ENCODE results near the gene CUZD1.

The CUZD1 gene

GRCh38 chr10:122829454-122829853, 16.2 kb downstream of the CUZD1 start:
- no peak overlapping the region for H3K4me3 ChIP-seq (ENCODE audit: low read depth, low read length)
- no peak for TF ChIP-seq CTCF (IDR thresholded peaks at IDR 0.05; ENCODE audit: borderline replicate concordance, insufficient read depth, low read depth, low read length)

GRCh38 chr10:122828716-122829255, 16.9 kb downstream of the CUZD1 start:
- no peak overlapping the region for H3K4me3 ChIP-seq (ENCODE audit: low read depth, low read length)
- no peak for TF ChIP-seq CTCF (IDR thresholded peaks at IDR 0.05; ENCODE audit: borderline replicate concordance, insufficient read depth, low read depth, low read length)

GRCh38 chr10:122827302-122827701, 18.4 kb downstream of the CUZD1 start:
- no peak overlapping the region for H3K4me3 ChIP-seq (ENCODE audit: low read depth, low read length)
- no peak for TF ChIP-seq CTCF (IDR thresholded peaks at IDR 0.05; ENCODE audit: borderline replicate concordance, insufficient read depth, low read depth, low read length)

GRCh38 chr10:122822973-122823690, 22.5 kb downstream of the CUZD1 start:
- no peak overlapping the region for H3K4me3 ChIP-seq (ENCODE audit: low read depth, low read length)
- no peak for TF ChIP-seq CTCF (IDR thresholded peaks at IDR 0.05; ENCODE audit: borderline replicate concordance, insufficient read depth, low read depth, low read length)

GRCh38 chr10:122821808-122822207, 23.8 kb downstream of the CUZD1 start:
- H3K4me3 ChIP-seq (ENCODE audit: low read depth, low read length), result no peak overlapping the region
- TF ChIP-seq CTCF (IDR thresholded peaks at IDR 0.05; ENCODE audit: borderline replicate concordance, insufficient read depth, low read depth, low read length), result no peak

GRCh38 chr10:122815458-122815857, 30.2 kb downstream of the CUZD1 start:
- no peak overlapping the region for H3K4me3 ChIP-seq (ENCODE audit: low read depth, low read length)
- no peak for TF ChIP-seq CTCF (IDR thresholded peaks at IDR 0.05; ENCODE audit: borderline replicate concordance, insufficient read depth, low read depth, low read length)

GRCh38 chr10:122814493-122814892, 31.2 kb downstream of the CUZD1 start:
- TF ChIP-seq CTCF (IDR thresholded peaks at IDR 0.05; ENCODE audit: borderline replicate concordance, insufficient read depth, low read depth, low read length), result no peak
- H3K4me3 ChIP-seq (ENCODE audit: low read depth, low read length), result no peak overlapping the region

Measured in GM12875 (cell line).